Measurements from ENCODE around the gene PYGB.
"Not testable (repeated sequence)": the region's sequence is repeated elsewhere in the genome, so short reads cannot be mapped to it uniquely, and the experiment has no call there.

PYGB gene

DNA sequence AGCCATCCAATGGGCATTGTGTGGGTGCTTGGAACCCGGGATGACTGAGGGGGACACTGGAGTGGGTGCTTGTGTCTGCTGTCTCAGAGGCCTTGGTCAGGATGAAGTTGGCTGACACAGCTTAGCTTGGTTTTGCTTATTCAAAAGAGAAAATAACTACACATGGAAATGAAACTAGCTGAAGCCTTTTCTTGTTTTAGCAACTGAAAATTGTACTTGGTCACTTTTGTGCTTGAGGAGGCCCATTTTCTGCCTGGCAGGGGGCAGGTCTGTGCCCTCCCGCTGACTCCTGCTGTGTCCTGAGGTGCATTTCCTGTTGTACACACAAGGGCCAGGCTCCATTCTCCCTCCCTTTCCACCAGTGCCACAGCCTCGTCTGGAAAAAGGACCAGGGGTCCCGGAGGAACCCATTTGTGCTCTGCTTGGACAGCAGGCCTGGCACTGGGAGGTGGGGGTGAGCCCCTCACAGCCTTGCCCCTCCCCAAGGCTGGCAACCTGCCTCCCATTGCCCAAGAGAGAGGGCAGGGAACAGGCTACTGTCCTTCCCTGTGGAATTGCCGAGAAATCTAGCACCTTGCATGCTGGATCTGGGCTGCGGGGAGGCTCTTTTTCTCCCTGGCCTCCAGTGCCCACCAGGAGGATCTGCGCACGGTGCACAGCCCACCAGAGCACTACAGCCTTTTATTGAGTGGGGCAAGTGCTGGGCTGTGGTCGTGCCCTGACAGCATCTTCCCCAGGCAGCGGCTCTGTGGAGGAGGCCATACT lies 49.4 kb downstream of the PYGB start:
- no peak for DNase-seq

DNA sequence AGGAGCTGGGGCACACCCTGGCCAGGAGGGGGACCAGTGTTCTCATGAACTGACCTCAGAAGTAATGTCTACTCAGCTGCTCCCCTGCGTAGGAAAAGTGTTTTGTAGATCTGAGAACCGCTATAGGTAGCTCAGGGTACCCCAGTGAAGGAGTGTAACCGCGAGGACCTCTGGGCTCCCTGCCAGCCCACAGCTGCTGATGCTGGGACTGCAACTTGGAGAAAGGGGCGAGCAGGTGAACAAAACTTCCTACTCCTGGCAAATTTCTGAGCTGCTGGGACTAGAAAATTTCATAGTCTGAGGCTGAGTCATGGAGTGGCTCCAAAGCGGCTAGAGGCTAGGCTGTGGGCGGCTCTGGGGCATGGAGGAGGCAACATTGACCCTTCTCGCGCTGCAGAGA lies 51.9 kb downstream of the PYGB start:
- no peak for DNase-seq

DNA sequence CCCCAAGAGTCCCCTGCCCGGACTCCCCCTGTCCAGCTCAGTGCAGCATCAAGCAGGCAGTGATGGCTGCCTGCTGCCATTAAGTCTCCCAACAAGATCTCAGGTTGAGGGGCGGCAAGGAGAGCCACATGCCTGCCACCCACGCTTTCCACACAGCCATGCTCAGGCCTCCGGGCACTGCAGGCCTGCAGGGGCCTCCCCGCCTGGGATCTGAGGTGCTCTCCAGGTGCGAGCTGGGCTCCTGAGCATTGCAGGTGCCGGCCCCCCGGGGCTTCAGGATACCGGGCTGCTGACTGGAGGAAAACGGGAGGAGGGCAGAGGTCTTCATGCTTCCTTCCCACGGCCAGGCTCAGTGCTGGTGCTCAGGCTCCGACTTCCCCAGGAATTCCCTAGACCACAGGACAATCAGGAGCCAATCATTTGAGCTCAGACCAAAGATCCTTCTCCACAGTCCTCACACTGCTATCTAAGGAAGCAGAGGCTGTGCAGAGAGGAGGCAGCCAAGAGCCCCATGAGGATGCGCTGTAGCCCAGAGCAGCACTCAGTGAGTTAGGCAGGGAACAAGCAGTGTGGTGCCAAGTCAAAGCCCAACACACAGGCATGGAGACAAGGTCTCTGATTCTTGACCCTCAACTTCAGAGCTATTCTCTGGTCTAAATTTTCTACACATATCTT lies 52.7 kb downstream of the PYGB start:
- DNase-seq, result no peak

DNA sequence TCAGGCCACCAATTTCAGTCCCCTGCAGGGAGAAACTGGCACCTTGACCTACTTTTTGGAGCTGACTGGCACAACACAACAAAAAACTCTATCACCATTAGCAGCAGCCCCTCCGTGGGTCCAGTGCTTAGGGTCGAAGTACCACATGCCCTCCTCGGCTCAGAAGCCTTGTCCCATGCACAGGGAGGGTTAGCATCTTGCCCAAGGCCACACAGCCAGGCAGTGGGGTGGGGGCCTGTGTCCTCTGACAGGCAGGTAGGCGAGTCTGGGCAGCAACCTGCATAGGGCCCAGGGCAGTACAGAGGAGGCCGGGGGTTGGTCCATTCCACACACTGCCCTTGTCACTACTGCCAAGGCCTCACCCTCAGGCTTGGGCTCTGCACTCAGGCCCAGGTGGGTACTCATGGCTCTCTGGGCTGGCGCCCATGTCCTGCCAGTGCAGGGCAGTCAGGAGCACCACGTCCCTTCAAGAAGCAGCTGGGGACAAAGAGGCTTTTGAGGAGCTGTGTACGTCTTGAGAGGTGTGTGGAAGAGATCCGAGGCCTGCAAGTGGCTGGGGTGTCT lies 53.6 kb downstream of the PYGB start:
- no peak for DNase-seq

DNA sequence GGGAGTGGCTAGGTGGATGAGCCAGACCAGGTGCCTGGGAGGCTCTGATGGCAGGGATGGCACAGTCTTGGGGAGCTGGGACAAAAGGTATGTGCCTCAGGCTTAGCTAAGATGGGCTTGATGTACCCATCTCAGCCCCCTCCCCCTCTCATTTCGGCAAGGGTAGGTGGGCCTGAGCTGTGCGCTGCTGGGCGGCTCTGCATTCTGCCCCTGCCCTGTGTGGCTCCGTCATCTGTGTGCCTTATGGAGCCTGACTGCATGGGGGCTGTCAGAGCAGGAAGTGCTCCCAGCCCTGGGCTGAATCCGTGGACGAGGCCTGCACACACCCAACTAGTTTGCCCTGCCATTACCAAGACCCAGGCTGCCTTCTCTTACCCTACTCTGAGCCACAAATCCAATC lies 54.7 kb downstream of the PYGB start:
- no peak for DNase-seq

DNA sequence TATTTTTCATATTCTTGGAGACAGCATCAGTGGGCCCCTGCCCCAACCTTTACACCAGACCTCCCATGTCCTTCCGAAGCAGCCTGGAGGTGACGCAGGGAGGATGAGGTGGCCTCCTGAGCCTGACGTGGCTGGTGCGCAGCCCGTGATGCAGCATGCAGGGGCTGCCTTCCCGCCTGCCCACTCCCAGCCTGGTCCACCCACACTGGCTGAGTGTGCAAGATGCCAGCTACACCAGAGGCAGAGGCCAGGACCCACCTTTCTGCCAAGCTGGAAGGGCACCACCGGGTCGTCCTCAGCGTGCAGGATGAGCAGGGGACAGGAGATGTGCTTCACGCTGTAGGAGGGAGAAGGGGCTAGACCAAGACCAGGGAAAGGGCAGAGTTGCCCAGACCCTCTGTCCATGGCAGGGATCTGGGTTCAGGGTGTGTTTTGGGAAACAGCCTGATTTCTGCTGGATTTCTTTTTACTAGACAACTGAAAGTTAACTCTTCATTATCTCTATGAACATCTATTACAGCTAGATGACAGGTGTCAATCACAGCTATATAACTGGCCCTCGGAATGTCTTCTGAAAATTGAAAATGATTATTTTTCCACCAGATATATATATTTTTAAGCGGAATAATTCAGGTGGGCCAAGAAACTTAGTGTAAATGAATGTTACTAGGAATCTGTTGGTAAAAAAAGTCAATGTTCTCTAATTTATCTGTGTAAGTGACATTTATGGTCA lies 55.6 kb downstream of the PYGB start:
- no peak for DNase-seq

DNA sequence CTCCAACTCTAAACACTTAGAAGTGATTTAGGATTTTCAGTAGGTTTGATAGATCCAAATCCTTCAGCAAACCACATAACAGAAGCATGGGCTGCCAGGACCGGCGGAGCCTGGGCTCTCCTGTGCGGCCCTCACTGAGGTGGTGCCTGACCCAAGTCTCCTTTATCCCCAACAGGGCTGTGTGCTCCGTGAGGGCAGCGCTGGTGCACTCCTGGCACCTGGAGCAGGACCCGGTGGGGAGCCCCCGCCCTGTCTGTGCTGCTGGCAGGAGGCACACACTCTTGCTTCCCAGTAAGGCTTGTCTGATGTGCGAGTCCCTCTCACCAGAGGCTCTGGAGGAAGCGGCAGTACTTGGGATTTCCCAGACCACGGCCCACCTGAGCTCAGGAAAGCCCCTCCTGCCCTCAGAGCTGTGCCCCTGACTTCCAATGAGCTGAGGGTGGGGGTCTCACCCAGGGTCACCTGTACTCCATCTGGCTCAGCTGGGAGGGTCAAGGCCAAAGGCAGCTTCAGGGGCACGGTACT lies 56.2 kb downstream of the PYGB start:
- DNase-seq, result no peak

DNA sequence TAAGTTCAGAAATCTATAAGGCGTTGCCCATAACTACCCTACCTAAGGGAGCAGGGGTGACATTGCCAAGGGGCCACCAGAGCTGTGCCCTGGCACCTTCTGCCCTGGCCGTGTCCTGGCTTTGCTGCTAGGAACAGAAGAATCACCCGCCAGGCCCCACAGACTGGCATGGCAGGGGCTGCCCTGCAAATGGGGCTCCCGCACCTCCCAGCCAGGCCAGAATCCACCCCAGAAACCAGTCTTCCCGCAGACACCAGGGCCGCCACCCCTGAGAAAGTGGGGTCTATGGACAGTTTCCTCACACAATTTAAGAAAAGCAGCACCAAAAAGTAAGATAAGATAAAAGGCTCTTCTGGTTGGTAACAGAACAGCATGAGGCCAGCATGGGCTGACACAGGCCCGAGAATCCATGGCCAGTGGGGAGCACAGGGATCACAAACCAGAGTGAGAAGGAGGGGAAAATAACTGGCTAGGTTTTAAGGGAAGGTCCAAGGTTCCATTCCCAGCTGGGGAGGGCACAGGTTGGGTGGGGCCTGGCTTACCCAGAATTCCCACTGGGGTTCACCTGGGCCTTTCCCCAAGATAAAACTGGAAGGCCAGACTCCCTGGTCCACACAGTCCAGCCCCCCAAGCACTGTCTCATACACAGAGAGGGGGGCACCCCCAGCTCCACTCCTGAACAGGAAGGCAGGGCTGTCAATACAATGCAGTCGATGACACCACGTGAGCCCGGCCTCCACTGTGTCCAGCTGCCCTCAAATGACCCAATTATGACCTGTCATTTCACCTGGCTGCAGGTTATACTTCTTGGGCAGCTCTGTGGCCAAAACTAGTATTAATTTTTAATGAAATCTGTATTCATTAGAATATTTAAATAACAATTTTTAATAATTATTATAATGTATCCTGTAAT lies 59.4 kb downstream of the PYGB start:
- no peak for DNase-seq

DNA sequence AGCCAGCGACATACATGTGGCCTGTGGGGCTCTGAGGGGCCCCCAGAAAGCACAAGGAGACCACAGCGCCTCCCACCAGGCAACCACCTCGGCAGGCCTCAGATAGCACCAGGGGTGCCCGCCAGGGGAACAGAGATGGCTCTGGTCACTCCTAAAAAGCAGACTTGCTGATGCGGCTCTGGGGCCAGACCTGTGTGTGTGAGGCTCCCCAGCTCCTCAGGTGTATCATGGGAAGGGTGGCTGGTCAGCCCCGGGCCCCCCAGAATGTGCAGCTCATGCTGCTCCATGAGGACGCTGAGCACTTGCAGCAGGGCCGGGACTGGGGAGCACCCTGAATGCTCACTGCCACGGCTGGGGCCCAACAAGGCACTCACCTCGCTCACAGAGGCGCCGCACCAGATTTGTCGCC lies 60.2 kb downstream of the PYGB start:
- DNase-seq, result no peak

DNA sequence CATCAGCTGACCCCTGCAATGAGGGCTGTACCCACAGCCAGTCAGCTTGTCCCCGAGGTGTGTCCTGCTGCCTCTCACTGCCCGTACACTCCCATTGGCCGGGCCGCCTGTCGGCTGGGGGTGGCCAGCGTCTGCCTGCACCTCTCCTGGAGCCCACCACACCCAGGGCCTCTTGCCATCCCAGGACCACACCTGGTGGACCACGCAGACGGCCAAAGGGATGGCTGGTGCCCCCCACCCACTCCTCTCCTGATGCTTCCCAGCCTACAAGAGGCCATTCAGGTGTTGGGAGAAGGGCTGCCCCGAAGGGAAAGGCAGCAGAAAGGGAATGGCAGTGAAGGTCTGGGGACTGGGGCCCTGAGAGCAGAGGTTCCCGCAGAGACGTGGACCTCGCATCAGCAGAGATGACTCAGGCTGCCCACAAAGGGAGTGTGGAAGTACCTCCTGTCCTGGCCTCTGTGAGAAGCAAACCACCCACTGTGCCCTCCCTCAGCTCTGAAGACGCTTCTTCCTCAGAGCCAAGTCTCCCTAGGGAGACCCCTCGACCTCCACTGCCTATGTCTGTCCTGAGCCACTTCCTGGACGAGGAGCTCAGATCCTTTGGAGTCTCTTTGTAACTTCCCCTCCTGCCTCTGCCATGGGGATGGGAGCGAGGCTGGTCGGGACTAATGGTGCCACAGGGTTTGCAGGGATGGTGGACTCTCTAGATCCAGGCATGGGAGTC lies 60.9 kb downstream of the PYGB start:
- no peak for DNase-seq

DNA sequence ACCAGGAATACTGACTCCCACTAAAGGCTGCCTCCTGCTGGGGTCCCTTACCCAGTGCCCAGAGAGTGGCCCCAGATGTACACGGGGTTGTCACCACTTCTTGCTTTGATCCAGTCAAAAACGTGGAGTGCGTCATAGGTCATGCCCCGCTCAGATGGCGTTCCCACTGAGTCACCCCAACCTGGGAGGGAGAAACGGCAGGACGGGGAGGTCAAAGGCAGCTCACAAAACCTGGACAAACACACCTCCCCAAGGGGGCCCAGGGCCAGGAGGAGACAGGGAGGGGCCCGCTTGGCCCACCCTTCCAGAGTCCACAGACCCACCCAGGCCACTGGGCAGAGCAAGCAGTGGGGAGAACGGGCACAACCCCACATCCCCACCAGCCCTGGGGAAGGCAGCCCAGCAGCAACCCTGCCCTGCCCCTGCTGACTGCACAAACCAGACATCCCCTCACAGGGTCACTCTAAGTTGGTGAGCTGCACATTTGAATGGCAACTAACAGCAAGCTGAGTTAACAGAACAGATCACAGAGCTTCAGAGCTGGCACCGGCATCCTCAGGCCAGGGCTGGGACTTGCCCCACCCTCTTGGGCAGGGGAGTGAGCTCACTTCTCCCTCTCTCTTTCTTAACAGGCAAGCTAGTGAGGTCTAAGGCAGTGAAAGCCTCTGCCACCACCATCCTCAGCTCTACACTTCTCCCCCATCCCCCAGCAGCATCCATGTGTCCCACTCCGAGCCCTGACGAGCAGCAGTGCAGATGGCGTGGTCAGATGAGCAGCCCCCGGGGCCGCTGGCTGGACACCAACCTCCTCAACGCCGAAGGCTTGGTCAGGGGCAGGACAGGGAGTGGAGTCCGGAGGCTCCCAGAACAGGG lies 61.7 kb downstream of the PYGB start:
- DNase-seq, result no peak

DNA sequence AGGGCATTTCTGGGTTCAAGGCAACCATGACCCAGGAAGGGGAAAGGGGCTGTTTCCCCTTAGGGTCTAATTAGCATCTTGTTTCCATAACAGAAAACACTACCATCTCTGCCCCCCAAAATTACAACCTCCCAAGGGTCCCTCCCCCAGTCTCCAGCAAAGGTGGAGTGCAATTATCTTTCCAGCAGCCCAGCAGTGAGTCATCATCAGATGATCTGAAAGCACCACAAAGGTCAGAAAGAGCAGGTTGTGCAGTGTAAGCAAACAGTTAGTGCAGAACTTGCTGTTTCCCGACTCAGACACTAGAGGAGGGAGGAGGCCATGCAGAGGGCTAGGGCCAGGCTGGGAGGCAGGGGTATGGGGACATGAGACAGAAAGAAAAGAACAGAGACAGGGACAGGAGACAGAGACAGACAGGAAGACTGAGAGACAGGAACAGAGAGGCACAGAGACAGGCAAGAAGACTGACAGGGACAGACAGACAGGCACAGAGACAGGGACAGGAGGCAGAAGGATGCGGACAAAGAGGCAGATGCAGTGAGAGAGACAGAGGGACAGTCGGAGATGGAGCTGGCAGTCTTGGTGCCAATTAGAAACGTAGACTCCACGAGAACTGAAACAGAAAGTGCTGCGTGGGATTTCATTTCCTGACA lies 62.5 kb downstream of the PYGB start:
- DNase-seq, result no peak

DNA sequence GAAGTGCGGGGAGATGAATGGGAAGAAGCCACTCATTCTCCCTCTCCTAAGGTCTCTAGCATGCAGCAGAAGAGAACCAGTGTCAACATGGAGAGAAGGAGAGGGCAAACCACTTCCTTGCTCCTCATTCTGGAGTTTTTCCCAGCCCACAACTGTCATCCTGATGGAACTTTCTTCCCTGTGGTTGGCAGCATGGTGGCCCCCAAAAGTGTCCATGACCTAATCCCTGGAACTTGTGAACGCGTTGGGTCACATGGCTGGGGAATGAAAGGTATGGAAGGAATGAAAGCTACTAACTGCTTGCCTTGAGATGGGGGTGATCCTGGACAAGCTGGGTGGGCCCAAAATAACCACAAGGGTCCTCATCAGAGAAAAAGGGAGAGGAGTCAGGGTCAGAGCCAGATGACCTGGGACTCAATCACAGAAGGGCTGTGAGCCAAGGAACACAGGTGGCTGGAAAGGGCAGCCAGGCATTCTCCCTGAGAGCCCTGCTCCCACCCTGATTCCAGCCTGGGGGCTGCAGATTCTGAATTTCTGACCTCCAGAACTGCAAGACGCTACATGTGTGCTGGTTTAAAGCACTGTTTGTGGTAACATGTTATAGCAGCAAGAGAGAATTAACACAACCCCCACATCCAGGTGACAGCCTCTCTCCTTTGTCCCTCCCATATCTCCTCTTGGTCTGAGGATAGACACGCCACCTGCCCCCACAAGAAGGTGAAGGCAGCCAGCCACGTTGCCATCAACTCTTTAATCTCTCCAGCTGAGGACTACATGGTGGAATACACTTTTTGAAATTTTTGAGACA lies 63.2 kb downstream of the PYGB start:
- DNase-seq, result no peak

DNA sequence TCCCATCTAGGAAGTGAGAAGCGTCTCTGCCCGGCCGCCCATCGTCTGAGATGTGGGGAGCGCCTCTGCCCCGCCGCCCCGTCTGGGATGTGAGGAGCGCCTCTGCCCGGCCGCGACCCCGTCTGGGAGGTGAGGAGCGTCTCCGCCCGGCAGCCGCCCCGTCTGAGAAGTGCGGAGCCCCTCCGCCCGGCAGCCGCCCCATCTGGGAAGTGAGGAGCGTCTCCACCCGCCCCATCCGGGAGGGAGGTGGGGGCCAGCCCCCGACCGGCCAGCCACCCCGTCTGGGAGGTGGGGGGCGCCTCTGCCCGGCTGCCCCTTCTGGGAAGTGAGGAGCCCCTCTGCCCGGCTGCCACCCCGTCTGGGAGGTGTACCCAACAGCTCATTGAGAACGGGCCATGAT lies 64.8 kb downstream of the PYGB start:
- not testable (repeated sequence) for DNase-seq

DNA sequence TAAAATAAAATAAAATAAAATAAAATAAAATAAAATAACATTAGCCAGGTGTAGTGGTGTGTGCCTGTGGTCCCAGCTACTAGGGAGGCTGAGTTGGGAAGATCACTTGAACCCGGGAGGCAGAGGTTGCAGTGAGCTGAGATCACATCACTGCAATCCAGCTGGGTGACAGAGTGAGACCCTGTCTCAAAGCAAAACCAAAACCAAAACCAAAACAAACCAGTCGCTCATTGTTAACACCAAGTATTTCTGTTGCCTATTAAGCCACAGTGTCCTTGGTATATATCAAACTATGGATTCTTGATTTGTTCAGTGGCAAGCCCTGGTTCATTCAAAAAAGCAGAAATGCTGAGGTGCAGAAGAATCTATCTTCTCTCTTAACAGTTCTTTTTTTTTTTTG lies 65.7 kb downstream of the PYGB start:
- DNase-seq, result no peak

DNA sequence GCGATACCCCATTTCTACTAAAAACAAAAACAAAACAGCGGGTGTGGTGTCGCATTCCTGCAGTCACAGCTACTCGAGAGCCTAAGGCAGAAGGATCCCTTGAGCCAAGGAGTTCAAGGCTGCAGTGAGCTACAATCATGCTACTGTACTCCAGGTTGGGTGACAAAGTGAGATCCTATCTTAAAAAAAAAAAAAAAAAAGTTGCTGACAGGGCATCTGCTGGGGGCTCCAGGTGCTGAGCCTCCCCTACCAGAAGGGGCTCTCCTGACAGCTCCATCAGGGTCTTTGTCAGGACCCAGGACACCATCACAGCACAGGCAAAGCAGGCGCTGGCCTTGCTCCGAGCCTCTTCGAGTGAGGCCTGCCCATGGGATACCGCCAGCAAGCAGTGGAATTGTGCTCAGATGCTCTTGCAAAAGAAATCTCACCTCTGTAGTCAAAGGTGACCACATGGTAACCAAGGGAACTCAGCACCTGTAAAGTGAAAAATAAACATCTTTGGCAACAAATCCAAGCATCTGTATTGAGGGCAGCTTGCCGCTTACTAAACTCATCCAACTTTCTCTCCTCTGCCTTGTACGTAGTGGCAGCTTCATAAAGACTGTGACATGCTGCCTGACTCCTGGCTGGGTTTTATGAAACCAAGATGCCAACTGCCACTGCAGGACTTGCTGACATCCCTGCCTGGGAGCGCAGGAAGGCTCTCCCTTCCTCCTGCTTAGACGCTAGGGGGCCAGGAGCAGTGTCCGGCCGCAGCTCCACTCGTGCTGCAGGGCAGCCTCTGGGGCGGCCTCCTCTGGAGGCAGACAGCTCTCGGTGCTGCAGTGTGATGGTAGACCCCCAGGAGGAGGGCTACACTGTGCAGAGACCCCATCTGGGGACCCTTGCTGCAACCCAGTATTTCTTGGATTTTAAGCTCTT lies 66.9 kb downstream of the PYGB start:
- no peak for DNase-seq

DNA sequence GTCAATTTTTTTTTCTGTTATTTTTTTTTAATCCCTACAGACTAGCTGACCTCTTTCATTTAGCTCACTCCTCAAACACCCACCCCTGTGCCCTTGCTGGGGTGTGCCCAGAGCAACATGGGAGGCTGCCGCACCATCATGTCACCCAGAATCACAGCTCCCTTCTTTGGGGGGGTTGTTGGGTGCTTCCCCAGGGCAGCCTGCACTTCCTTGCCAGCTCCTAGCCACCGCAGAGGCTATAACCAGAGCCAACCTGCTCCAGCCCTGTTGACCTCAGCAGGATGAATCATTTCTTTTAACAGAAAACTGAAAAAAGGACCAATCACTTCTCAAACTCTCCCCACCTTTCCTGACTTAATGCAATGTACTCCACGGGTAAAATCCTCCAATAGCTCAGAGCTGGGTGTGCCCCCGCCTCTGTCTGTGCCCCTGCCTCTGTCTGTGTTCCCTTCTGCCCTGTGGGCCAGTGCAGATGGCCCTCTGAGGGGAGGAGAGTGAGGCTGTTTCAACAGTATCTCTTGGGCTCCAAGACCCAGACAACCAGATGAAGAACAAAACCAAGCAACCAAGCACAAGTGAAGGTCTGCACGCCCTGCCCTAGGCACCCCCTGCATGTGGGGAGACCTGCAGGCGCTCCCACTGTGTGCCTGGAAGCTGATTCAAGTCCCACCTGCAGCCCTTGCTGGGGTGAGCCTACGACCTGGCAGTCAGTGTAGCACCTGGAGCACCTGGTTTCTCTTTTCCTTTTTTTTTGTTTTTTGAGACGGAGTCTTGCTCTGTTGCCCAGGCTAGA lies 67.7 kb downstream of the PYGB start:
- no peak for DNase-seq
